H1 (cell line): ENCODE results near the gene PRKCA. TPM values are rescaled to one million over a fixed set of nuclear protein-coding genes. Genes with fewer than 3 reads are reported as not detected.

ENCODE experiments used
- CTCF ChIA-PET: fragments of 300-600 bp; sonication (Branson Sonifier 250); formaldehyde crosslinking; loops from one replicate; lab custom pipeline; 2021; ENCODE audit not compliant: partially characterized antibody; lab: Charles Lee
- POLR2A ChIA-PET: fragments of 300-600 bp; sonication (Branson Sonifier 250); formaldehyde crosslinking; loops from one replicate; lab custom pipeline; 2021; ENCODE audit warnings: inconsistent platforms; ENCODE audit not compliant: partially characterized antibody; lab: Charles Lee
- DNase-seq, 2 experiments: peaks; one replicate each; pipeline versions ENCODE4 v3.0.0 to v3.0.0-alpha.2; 2010 to 2022; ENCODE audit warnings: low spot score in 2 of 2, low read depth in 1 of 2, mixed read lengths in 1 of 2
- FAIRE-seq: peaks from 2 replicates; lab custom pipeline; 2011; peaks lifted over from hg19 to GRCh38; lab: Jason Lieb, UNC
- H2AFZ ChIP-seq: 2 replicates; pipeline ENCODE4 v1.8.1; 2012; ENCODE audit warnings: low read length, inconsistent platforms
- H2AK5ac ChIP-seq: 2 replicates; pipeline ENCODE4 v1.6.1; 2013; ENCODE audit warnings: low read depth, low read length
- H2BK120ac ChIP-seq: replicated peaks from 2 replicates; pipeline ENCODE3; 2013; ENCODE audit warnings: low read depth, low read length, inconsistent platforms
- H2BK12ac ChIP-seq: 2 replicates; pipeline ENCODE4 v1.6.1; 2013; ENCODE audit warnings: low read depth, low read length
- H2BK15ac ChIP-seq: 2 replicates; pipeline ENCODE4 v1.6.1; 2013; ENCODE audit warnings: low read length
- H2BK20ac ChIP-seq: 2 replicates; pipeline ENCODE4 v1.6.1; 2013; ENCODE audit warnings: low read length
- H2BK5ac ChIP-seq: 2 replicates; pipeline ENCODE4 v1.6.1; 2013; ENCODE audit warnings: low read depth, low read length
- H3K14ac ChIP-seq: 2 replicates; pipeline ENCODE4 v1.6.1; 2013; ENCODE audit warnings: inconsistent platforms; ENCODE audit not compliant: insufficient read length
- H3K18ac ChIP-seq: 2 replicates; pipeline ENCODE4 v1.6.1; 2013; ENCODE audit warnings: low read length; ENCODE audit errors: extremely low read depth
- H3K23ac ChIP-seq: 2 replicates; pipeline ENCODE4 v1.6.1; 2013; ENCODE audit warnings: inconsistent platforms; ENCODE audit not compliant: insufficient read length
- H3K23me2 ChIP-seq: 2 replicates; pipeline ENCODE4 v1.6.1; 2013; ENCODE audit warnings: low read depth, low read length
- H3K27ac ChIP-seq: 2 replicates; pipeline ENCODE4 v1.6.1; 2011; ENCODE audit warnings: low read depth, low read length, inconsistent platforms
- H3K27me3 ChIP-seq, 4 experiments: replicated peaks in 1 of 4; 1 replicate in 1 of 4; 2 replicates in 3 of 4; pipeline versions ENCODE4 v1.6.1 to v1.8.1; 2011 to 2013; ENCODE audit warnings: low read length in 3 of 4, mild to moderate bottlenecking in 3 of 4, inconsistent platforms in 2 of 4, mixed read lengths in 2 of 4, moderate library complexity in 1 of 4; ENCODE audit not compliant: control insufficient read depth in 3 of 4, insufficient read depth in 3 of 4; ENCODE audit errors: extremely low read depth in 1 of 4
- H3K36me3 ChIP-seq, 4 experiments: 2 replicates each; pipeline versions ENCODE4 v1.6.1 to v1.8.1; 2011 to 2013; ENCODE audit warnings: mild to moderate bottlenecking in 4 of 4, low read length in 3 of 4, moderate library complexity in 2 of 4, control low read depth in 1 of 4, inconsistent platforms in 1 of 4; ENCODE audit not compliant: insufficient read depth in 4 of 4, control insufficient read depth in 2 of 4
- H3K4ac ChIP-seq: replicated peaks from 2 replicates; pipeline ENCODE3; 2013; ENCODE audit warnings: low read length, low read depth, mixed read lengths, inconsistent platforms; ENCODE audit not compliant: insufficient read length
- H3K4me1 ChIP-seq, 4 experiments: replicated peaks in 1 of 4; 1 replicate in 1 of 4; 2 replicates in 3 of 4; pipeline versions ENCODE4 v1.6.1 to v1.8.1; 2011 to 2013; ENCODE audit warnings: low read length in 3 of 4, inconsistent platforms in 2 of 4, mixed read lengths in 1 of 4; ENCODE audit not compliant: insufficient read depth in 4 of 4, control insufficient read depth in 3 of 4
- H3K4me2 ChIP-seq, 2 experiments: 2 replicates each; pipeline versions ENCODE4 v1.6.1 to v1.8.1; 2011 to 2013; ENCODE audit warnings: low read depth in 2 of 2, low read length in 2 of 2, control low read depth in 1 of 2, inconsistent platforms in 1 of 2, mild to moderate bottlenecking in 1 of 2; ENCODE audit not compliant: insufficient read depth in 1 of 2
- H3K4me3 ChIP-seq, 4 experiments: fragments of 200-600, 300-600 bp in 1 of 4; sonication (generic), shearing (Covaris generic), sonication (Bioruptor Twin) in 1 of 4; 2 replicates each; pipeline versions ENCODE4 v1.5.1 to v1.8.1; 2011 to 2016; ENCODE audit warnings: low read length in 4 of 4, low read depth in 3 of 4, control low read depth in 2 of 4, inconsistent platforms in 2 of 4, mild to moderate bottlenecking in 2 of 4, mixed read lengths in 1 of 4, moderate library complexity in 1 of 4; ENCODE audit not compliant: insufficient read depth in 2 of 4; ENCODE audit errors: extremely low read depth in 1 of 4
- H3K56ac ChIP-seq: replicated peaks from 2 replicates; pipeline ENCODE3; 2013; ENCODE audit warnings: low read depth, mild to moderate bottlenecking, mixed read lengths, low read length, inconsistent platforms; ENCODE audit not compliant: insufficient read length
- H3K79me1 ChIP-seq: 2 replicates; pipeline ENCODE4 v1.6.1; 2013; ENCODE audit warnings: low read depth, low read length, control low read depth
- H3K79me2 ChIP-seq, 2 experiments: 2 replicates each; pipeline versions ENCODE4 v1.6.1 to v1.8.1; 2012 to 2013; ENCODE audit warnings: low read length in 2 of 2, mild to moderate bottlenecking in 2 of 2, inconsistent platforms in 1 of 2; ENCODE audit not compliant: insufficient read depth in 2 of 2, control insufficient read depth in 1 of 2
- H3K9ac ChIP-seq, 4 experiments: replicated peaks in 1 of 4; 1 replicate in 1 of 4; 2 replicates in 3 of 4; pipeline versions ENCODE4 v1.6.1 to v1.8.1; 2011 to 2013; ENCODE audit warnings: low read depth in 3 of 4, low read length in 3 of 4, control low read depth in 2 of 4, mild to moderate bottlenecking in 2 of 4, moderate library complexity in 2 of 4, inconsistent platforms in 1 of 4; ENCODE audit errors: extremely low read depth in 1 of 4
- H3K9me3 ChIP-seq, 2 experiments: 2 replicates each; pipeline versions ENCODE4 v1.6.1 to v1.8.1; 2012 to 2013; ENCODE audit warnings: mild to moderate bottlenecking in 2 of 2, moderate library complexity in 2 of 2, control low read depth in 1 of 2, inconsistent platforms in 1 of 2, low read depth in 1 of 2, low read length in 1 of 2, mixed read lengths in 1 of 2; ENCODE audit not compliant: insufficient read depth in 2 of 2
- H4K20me1 ChIP-seq, 2 experiments: replicated peaks in 1 of 2; 2 replicates each; pipeline versions ENCODE3 to v1.8.1; 2011 to 2013; ENCODE audit warnings: inconsistent platforms in 2 of 2, low read length in 2 of 2, mild to moderate bottlenecking in 1 of 2; ENCODE audit not compliant: insufficient read depth in 2 of 2, control insufficient read depth in 1 of 2
- H4K5ac ChIP-seq: 2 replicates; pipeline ENCODE4 v1.6.1; 2013; ENCODE audit warnings: low read length, low read depth, mixed read lengths, inconsistent platforms; ENCODE audit not compliant: insufficient read length
- H4K8ac ChIP-seq: 2 replicates; pipeline ENCODE4 v1.8.0; 2013; ENCODE audit warnings: mild to moderate bottlenecking, moderate library complexity, low read length, inconsistent platforms; ENCODE audit not compliant: insufficient read depth; ENCODE audit errors: extremely low read depth
- H4K91ac ChIP-seq: replicated peaks from 2 replicates; pipeline ENCODE3; 2013; ENCODE audit warnings: low read length, mixed read lengths, inconsistent platforms; ENCODE audit not compliant: insufficient read length
- ATF2 ChIP-seq: IDR thresholded peaks from 2 replicates; pipeline ENCODE4 v1.6.1; 2012; ENCODE audit warnings: low read length, inconsistent platforms
- BACH1 ChIP-seq: IDR thresholded peaks from 2 replicates; pipeline ENCODE4 v1.6.1; 2012; ENCODE audit warnings: low read length, improper control_type of control experiment
- CBX8 ChIP-seq: fragments of 300-800, 300-1000 bp; sonication (generic); IDR thresholded peaks from 2 replicates; pipeline ENCODE4 v1.7.1; 2016; ENCODE audit warnings: low read depth, low read length, borderline replicate concordance
- CEBPB ChIP-seq: IDR thresholded peaks from 2 replicates; pipeline ENCODE4 v1.6.1; 2012; ENCODE audit warnings: low read depth, low read length
- CHD1 ChIP-seq: IDR thresholded peaks from 2 replicates; pipeline ENCODE4 v1.6.1; 2012; ENCODE audit warnings: low read depth, low read length, improper control_type of control experiment
- GABPA ChIP-seq: IDR thresholded peaks from 2 replicates; pipeline ENCODE4 v1.6.1; 2011; ENCODE audit warnings: mild to moderate bottlenecking, low read length, moderate library complexity, borderline replicate concordance; ENCODE audit not compliant: insufficient read depth
- MAX ChIP-seq: IDR thresholded peaks from 2 replicates; pipeline ENCODE4 v1.6.1; 2012; ENCODE audit warnings: inconsistent platforms
- POU5F1 ChIP-seq: IDR thresholded peaks from 2 replicates; pipeline ENCODE4 v1.6.1; 2011; ENCODE audit warnings: low read depth, mild to moderate bottlenecking, low read length, moderate library complexity
- RAD21 ChIP-seq, 2 experiments: IDR thresholded peaks in 1 of 2; conservative IDR thresholded peaks in 1 of 2; 2 replicates each; pipeline ENCODE4 v1.6.1; 2011; ENCODE audit warnings: low read depth in 2 of 2, low read length in 2 of 2, improper control_type of control experiment in 1 of 2, inconsistent platforms in 1 of 2, mild to moderate bottlenecking in 1 of 2, moderate library complexity in 1 of 2
- RBBP5 ChIP-seq: IDR thresholded peaks from 2 replicates; pipeline ENCODE4 v1.7.1; 2012; ENCODE audit warnings: low read depth, mild to moderate bottlenecking, inconsistent platforms, low read length, moderate library complexity, borderline replicate concordance
- YY1 ChIP-seq: IDR thresholded peaks from 2 replicates; pipeline ENCODE4 v1.6.1; 2011; ENCODE audit warnings: low read depth, mild to moderate bottlenecking, low read length
- ZNF274 ChIP-seq: IDR thresholded peaks from 2 replicates; pipeline ENCODE4 v1.7.0; 2012; ENCODE audit warnings: low read length, borderline replicate concordance; ENCODE audit errors: extremely low read depth
- WGBS, 2 experiments: shearing (Covaris generic) in 1 of 2; methylation state at CpG; one replicate each; pipeline versions ENCODE4 v1.1.6 to v1.1.7; 2013 to 2015; ENCODE audit warnings: low lambda C conversion rate in 2 of 2, mixed read lengths in 2 of 2, inconsistent platforms in 1 of 2, low coverage in 1 of 2, missing lambda C conversion rate in 1 of 2; ENCODE audit not compliant: insufficient replicate concordance in 2 of 2, insufficient coverage in 1 of 2, insufficient read length in 1 of 2; ENCODE audit errors: extremely low coverage in 1 of 2, missing lambda C conversion rate in 1 of 2; 5-methylcytosine and 5-hydroxymethylcytosine counted together
- polyA plus RNA-seq, 7 experiments: library from polyadenylated mRNA; depleted of rRNA in 3 of 7; stranded (reverse) in 5 of 7; unstranded in 2 of 7; fragments of >200 nt in 5 of 7; fragments of 200-250 nt in 2 of 7; gene quantifications; 1 replicate in 5 of 7; 2 replicates in 1 of 7; 4 replicates in 1 of 7; pipeline versions ENCODE4 v1.2.1 to v1.2.3, GENCODE V29; 2011 to 2013; ENCODE audit warnings: missing spikeins in 2 of 7, mixed read lengths in 2 of 7
- total RNA-seq: library from RNA; stranded (reverse); fragmentation: NEBNext Ultra II Directional; extraction: Animal tissue kit (Norgen Biotek cat#: 25700); gene quantifications from 2 replicates; pipeline ENCODE4 v1.2.1, GENCODE V29; 2021

The PRKCA gene
- total and polyA plus RNA-seq, 2 of the 8 experiments (the other 6 are each of a cell fraction or from before 2014, with no cell fraction given) = 5.8 to 17.8 TPM

GRCh38 chr17:66647391-66647983, 345.1 kb downstream of the PRKCA start:
- Histone ChIP-seq H3K79me2 (no peaks in the 10 kb centered on the region), H2BK20ac (no peak overlapping the region), H3K23me2 (no peaks in the 10 kb centered on the region), H3K36me3 (no peaks in the 10 kb centered on the region), H3K18ac (no peak overlapping the region), H4K8ac (no peak overlapping the region), H2BK5ac (no peak overlapping the region), H2BK120ac (no peak overlapping the region), H4K91ac (no peak overlapping the region), H3K79me1 (no peaks in the 10 kb centered on the region), H3K4me3 (no peak overlapping the region), H3K27ac (no peak overlapping the region), H3K56ac (no peak overlapping the region), H3K4ac (no peak overlapping the region), H3K4me2 (no peak overlapping the region), H4K20me1 (no peaks in the 10 kb centered on the region), H3K14ac (no peak overlapping the region), H3K9me3 (no peaks in the 10 kb centered on the region), H3K9ac (no peak overlapping the region), H4K5ac (no peak overlapping the region), H2BK12ac (no peak overlapping the region), H2BK15ac (no peak overlapping the region), H2AFZ (no peak overlapping the region), H3K23ac (no peak overlapping the region), H2AK5ac (no peak overlapping the region), H3K4me1 (peaks cover 0 to 4% (median 0%) of the 10 kb centered on the region in 4 experiments; a peak in 3 of 7 replicates), H3K27me3 (no peaks in the 10 kb centered on the region)
- ChIA-PET CTCF (interaction anchor here (0.9 to 1.3 kb wide), 3 partner anchors 8 to 446 kb away, joined by 3 to 4 read pairs (median 3); no protein-coding TSS in a partner anchor), POLR2A (no interaction called here)
- WGBS, 2 experiments = 98% methylated on average over 7 of the region's 7 CpGs; no CpG with 5 or more reads in 1 of the 2 experiments
- DNase-seq (no peak), FAIRE-seq (no peak)
- no peak for TF ChIP-seq RBBP5
- TF ChIP-seq YY1 = no peak
- no peak for TF ChIP-seq POU5F1
- no peak for TF ChIP-seq ATF2
- TF ChIP-seq RAD21 (IDR thresholded peaks at IDR 0.05 in 1 of 2, conservative IDR thresholded peaks at IDR 0.05 in 1 of 2; ENCODE audit: low read depth in 2 of 2, low read length in 2 of 2) = no peak
- no peak for TF ChIP-seq BACH1
- TF ChIP-seq MAX = no peak
- no peak for TF ChIP-seq CBX8
- no peak for TF ChIP-seq ZNF274
- no peak for TF ChIP-seq CHD1
- no peak for TF ChIP-seq GABPA
- TF ChIP-seq CEBPB = no peak
